GM19452 (cell line): ENCODE results near the gene TUT7.
"Not testable (repeated sequence)": the region's sequence is repeated elsewhere in the genome, so short reads cannot be mapped to it uniquely, and the experiment has no call there.

Experiments used
- ATAC-seq: cut with Tn5 transposase; IDR thresholded peaks from one replicate; pipeline ENCODE4 v1.9.1; 2021; ENCODE audit not compliant: unreplicated experiment

TUT7 gene

GRCh38 chr9:86304236-86304730 lies 49.9 kb downstream of the TUT7 start:
- no peak for ATAC-seq

- no peak for ATAC-seq
Measured at GRCh38 chr9:86303316-86303975, 50.8 kb downstream of the TUT7 start.

- no peak for ATAC-seq
Measured at GRCh38 chr9:86301686-86302085, 52.5 kb downstream of the TUT7 start.

DNA sequence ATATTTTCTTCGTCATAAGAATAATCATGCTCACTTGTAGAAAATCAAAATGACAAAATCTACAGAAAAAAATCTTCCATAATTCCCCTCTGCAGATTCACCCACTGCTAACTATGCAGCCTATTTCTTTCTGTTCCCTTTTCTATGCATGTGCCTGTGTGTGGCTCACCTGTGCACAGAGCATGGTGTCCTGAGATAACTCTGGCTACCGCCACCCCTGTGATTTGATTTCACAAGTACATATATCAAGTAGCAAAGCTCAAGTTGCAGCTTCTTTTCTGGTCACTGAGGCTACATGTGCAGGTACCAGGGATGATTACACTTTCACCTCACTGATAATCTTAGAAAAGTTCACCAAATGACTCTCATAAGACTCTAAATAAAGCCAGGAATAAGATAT lies 53.5 kb downstream of the TUT7 start:
- ATAC-seq, result no peak

- ATAC-seq, result no peak
Measured at GRCh38 chr9:86298873-86299272, 55.3 kb downstream of the TUT7 start.

GRCh38 chr9:86290341-86290740 lies 63.9 kb downstream of the TUT7 start:
- not testable (repeated sequence) for ATAC-seq

- no peak for ATAC-seq
Measured at GRCh38 chr9:86288499-86289198, 65.6 kb downstream of the TUT7 start.

DNA sequence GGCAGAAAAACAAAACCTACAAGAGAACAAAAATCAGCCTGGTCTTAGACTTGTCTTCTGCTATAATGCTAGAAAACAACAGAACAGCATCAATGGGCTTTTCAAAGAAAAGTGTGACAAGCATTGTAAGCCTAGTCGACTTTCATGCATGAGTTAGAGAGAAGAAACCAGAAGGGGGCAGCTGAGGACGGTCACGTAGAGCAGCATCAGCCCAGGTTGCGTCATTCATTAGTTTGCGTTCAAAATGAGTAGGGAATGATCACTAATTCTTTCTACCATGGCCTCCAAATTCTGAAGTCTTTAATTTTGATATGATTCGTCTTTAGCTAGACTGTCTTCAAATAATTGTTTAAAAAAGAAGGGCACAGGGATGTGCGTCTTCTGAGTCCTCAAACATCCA lies 67.2 kb downstream of the TUT7 start:
- no peak for ATAC-seq

GRCh38 chr9:86286278-86286677 lies 67.9 kb downstream of the TUT7 start:
- ATAC-seq, result no peak

DNA sequence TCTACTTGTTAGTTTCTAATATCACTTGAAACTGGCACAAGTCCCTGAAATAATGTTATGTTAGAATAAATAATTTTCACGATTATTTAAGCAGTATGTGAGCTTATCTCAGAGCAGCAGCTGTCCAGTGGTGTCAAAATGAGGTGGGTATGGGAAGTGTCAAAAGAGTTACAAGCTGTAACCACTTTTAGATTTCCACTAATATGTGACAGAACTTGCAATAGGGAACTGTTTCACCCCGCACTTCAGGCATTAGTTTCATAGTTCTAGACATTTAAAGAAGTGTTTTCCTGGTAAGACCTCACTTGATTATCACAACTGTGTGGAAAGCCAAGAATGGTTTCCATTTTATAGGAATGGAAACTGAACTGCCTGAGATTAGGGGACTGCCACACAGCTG lies 68.9 kb downstream of the TUT7 start:
- no peak for ATAC-seq

- ATAC-seq, result peak; percentile 18
Measured at GRCh38 chr9:86282979-86283535, 71.2 kb downstream of the TUT7 start.

DNA sequence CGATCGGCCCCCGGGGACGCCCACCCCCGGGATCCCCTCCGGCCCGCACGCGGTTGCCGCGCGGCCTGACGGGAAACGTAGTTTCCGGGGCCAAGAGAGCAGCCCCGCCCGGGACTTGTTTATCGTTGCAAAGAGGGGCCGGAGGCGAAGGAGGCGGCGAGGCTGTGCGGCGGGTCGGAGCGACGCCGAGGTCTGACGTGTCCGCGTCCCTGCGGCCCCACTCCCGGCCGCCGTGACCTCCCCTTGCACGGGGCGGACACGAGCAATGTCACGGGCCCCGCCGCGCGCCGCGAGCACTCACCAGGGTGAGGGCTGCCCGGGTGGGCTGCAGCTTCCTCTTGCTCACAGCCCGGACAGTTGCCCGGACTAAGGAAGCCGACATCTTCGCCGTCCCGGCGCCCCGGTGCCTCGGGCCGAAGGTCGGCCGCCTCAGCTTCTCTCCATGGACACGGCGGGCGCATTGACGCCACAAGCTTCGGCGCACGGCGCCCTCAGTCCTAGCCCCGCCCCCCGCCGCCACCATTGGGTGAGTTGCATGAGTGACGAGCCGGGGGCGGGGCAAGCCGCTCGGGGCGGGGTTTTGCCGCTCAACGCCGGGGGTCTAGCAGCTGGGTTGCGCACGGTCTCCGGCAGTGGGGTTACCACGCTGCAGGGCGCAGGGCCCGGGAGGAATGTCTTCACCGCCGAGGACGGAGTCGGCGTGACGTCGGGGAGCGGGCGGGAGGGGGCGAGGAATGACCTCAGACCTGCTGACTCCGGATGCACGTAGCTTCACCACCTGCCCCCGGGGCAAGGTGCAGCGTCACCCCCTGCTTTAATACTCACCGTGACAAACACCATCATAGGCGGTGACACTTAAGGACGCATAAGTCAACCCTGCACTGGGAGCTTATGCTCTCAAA lies 71.9 kb downstream of the TUT7 start, which contains the start of gene ISCA1:
Gene ISCA1, minus strand, starts transcription at position 462 of the 902 bp plus-strand sequence. Its CDS starts 80 bp downstream, at position 382.
- ATAC-seq, result peak; percentile 84

- peak; percentile 28 for ATAC-seq
Measured at GRCh38 chr9:86281593-86282076, 72.6 kb downstream of the TUT7 start.

GRCh38 chr9:86280580-86280979 lies 73.6 kb downstream of the TUT7 start:
- ATAC-seq, result no peak

DNA sequence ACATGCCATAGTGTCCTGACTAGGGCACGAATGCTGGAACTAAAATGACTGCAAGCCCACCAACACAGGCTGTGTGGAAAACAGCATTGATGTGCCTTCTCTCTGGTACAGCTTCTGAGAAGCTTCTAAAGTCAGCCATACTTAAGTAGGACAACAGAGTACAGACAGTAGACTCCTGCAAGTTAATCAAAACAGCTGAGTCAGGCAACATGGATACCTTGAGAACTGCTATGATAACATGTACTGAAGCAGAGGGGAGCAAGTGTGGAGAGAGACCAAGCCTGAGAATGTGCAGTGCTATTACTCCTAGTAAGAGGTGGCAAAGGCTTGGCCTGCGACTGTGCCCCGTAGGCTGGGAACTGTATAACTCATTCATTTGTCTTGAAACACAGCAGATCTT lies 74.4 kb downstream of the TUT7 start:
- no peak for ATAC-seq

DNA sequence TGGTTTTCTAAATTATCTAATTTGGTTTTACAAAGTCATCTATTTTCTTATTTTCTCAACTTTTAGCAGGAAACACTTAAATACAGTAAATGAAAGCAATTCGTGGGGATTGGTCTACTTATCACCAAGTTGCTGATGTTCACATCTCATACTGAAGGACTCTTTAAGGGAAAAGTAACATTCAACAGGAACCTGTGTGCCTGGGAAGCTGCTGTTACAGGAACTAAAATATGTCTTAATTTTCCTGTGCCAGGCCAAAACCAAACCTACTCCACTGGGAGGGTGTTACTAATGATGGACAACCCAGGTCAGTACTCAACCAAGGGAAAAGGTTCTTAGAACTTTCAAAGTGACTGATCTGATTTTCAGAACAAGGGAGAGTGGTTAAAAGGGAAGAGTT lies 77.1 kb downstream of the TUT7 start:
- ATAC-seq, result no peak

DNA sequence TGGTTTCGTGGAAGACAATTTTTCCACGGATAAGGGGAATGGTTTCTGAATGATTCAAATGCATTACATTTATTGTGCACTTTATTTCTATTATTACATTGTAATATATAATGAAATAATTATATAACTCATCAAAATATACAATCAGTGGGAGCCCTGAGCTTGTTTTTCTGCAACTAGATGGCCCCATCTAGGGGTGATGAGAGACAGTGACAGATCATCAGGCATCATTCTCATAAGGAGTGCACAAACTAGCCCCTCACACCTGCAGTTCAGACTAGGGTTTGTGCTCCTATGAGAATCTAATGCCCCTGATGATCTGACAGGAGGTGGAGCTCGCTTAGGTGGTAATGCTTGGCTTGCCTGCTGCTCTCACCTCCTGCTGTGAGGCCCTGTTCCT lies 78.2 kb downstream of the TUT7 start:
- ATAC-seq, result no peak

DNA sequence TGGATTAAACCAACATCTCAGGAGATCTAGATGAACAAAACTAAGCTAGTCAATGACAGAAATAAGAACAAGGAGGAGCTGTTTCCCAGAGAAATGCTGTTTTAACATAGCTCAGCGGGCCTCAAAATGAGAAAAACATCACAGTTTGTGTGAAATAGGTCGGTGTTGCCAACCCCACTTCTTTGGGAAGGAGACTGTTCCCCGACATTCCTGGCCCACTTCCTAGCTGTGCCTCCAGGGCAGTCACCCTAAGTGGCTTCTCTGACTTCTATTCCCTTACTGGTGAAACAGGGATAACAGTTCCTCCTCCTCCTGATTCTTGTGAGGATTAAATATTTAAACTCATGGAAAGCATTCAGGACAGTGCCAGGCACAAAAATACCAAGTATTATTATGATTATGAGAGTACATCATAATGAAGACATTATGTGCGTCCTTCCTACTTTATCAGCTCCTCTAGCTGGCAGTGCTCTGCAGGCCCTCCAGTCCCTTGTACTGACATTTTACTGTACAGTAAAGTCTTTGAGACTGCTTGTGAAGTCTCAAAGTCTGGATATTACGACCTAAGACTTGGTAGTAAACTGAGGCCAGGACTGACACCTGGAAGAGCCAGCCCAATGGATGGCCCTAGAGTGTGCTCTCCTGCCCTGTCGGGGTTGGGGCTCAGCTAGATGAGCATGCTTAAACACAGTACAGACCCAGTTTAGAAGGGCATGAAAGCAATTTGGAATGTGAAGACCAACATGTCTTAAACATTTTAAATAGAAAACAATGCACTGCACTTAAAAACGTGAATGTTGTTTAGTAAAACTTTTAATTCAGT lies 79.2 kb downstream of the TUT7 start:
- ATAC-seq, result no peak

GRCh38 chr9:86272221-86272620 lies 82.0 kb downstream of the TUT7 start:
- ATAC-seq, result no peak

DNA sequence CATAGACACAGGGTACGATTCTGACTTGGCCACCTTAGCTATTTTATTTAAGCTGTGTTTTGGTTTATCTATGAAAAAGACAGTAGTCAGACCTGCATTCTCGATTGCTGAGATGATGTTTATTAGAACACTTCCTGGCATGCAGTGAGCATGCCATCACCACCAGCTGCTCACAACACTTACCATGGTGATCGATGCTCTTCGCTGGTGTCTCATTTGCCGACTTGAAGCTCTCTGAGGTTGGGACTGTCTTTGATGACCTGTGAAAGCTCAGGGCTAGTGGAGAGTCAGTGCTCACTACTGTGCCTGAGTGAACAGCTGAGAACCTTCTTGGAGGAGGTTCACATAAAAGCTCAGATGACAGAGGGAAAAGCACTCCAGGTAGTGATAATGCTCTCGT lies 90.3 kb downstream of the TUT7 start:
- no peak for ATAC-seq
